DOHH2 (cell line): ENCODE measurements around the gene AGXT.

Source experiments
- H3F3A ChIP-seq: fragments of 200-600 bp; sonication (generic), shearing (Covaris generic); 2 replicates; pipeline ENCODE4 v1.6.0; 2016; ENCODE audit warnings: antibody characterized with exemption, mild to moderate bottlenecking; ENCODE audit not compliant: control insufficient read depth, insufficient read depth
- H3K27ac ChIP-seq: fragments of 200-600 bp; sonication (generic); 2 replicates; pipeline ENCODE4 v1.5.1; 2014; ENCODE audit warnings: low read depth, mild to moderate bottlenecking, low read length, moderate library complexity
- H3K27me3 ChIP-seq: fragments of 200-600 bp; sonication (generic); 2 replicates; pipeline ENCODE4 v1.6.1; 2014; ENCODE audit warnings: mild to moderate bottlenecking, low read length, mixed read lengths; ENCODE audit not compliant: control insufficient read depth
- H3K36me3 ChIP-seq: fragments of 200-600 bp; sonication (generic); 2 replicates; pipeline ENCODE4 v1.6.1; 2014; ENCODE audit warnings: mild to moderate bottlenecking, low read length, moderate library complexity, mixed read lengths; ENCODE audit not compliant: control insufficient read depth
- H3K4me1 ChIP-seq: fragments of 200-600 bp; sonication (generic); 2 replicates; pipeline ENCODE4 v1.6.1; 2014; ENCODE audit warnings: mild to moderate bottlenecking, low read length, mixed read lengths; ENCODE audit not compliant: control insufficient read depth
- H3K4me2 ChIP-seq: fragments of 200-600 bp; sonication (generic); 2 replicates; pipeline ENCODE4 v1.6.0; 2014; ENCODE audit warnings: mild to moderate bottlenecking, low read length, moderate library complexity
- H3K4me3 ChIP-seq: fragments of 200-600 bp; sonication (generic); 2 replicates; pipeline ENCODE4 v1.5.1; 2014; ENCODE audit warnings: mild to moderate bottlenecking, low read length, mixed read lengths
- H3K79me2 ChIP-seq: fragments of 200-600 bp; sonication (generic); 2 replicates; pipeline ENCODE4 v1.6.1; 2014; ENCODE audit warnings: mild to moderate bottlenecking, low read length, mixed read lengths; ENCODE audit not compliant: control insufficient read depth
- H3K9me2 ChIP-seq: fragments of 200-600 bp; sonication (generic); replicated peaks from 2 replicates; pipeline ENCODE4 v1.6.1; 2014; ENCODE audit warnings: mild to moderate bottlenecking, low read length, mixed read lengths; ENCODE audit not compliant: control insufficient read depth
- H3K9me3 ChIP-seq: fragments of 200-600 bp; sonication (generic); 2 replicates; pipeline ENCODE4 v1.6.1; 2014; ENCODE audit warnings: antibody characterized with exemption, low read length, mixed read lengths; ENCODE audit not compliant: control insufficient read depth, insufficient read depth
- H4K20me1 ChIP-seq: fragments of 200-600 bp; sonication (generic); 2 replicates; pipeline ENCODE4 v1.6.0; 2014; ENCODE audit warnings: low read depth, mild to moderate bottlenecking, antibody characterized with exemption, low read length, moderate library complexity; ENCODE audit not compliant: control insufficient read depth, insufficient read depth
- CTCF ChIP-seq: fragments of 200-600 bp; sonication (generic); IDR thresholded peaks from one replicate; pipeline ENCODE4 v1.5.1; 2014; ENCODE audit warnings: antibody characterized with exemption, mild to moderate bottlenecking, low read depth, low read length; ENCODE audit not compliant: poor library complexity, severe bottlenecking
- EZH2phosphoT487 ChIP-seq: fragments of 200-600 bp; sonication (generic); IDR thresholded peaks from 2 replicates; pipeline ENCODE4 v1.6.1; 2017; ENCODE audit warnings: borderline replicate concordance, mild to moderate bottlenecking, antibody characterized with exemption, low read length, moderate library complexity, mixed read lengths

Gene AGXT

GRCh38 chr2:240873805-240874714 is 5.4 kb downstream of the AGXT start:
- no peaks in the 10 kb centered on the region for H3K4me1 ChIP-seq
- H3K4me3 ChIP-seq: no peak overlapping the region
- H3K36me3 ChIP-seq: no peaks in the 10 kb centered on the region
- no peaks in the 10 kb centered on the region for H4K20me1 ChIP-seq
- H3K4me2 ChIP-seq: no peak overlapping the region
- H3K79me2 ChIP-seq: no peaks in the 10 kb centered on the region
- H3K27ac ChIP-seq: no peak overlapping the region
- no peaks in the 10 kb centered on the region for H3K27me3 ChIP-seq
- no peaks in the 10 kb centered on the region for H3K9me2 ChIP-seq
- H3F3A ChIP-seq: no peaks in the 10 kb centered on the region
- H3K9me3 ChIP-seq: no peaks in the 10 kb centered on the region
- TF ChIP-seq CTCF (no peak), EZH2phosphoT487 (no peak)

- H3K27ac ChIP-seq: no peak overlapping the region
- no peaks in the 10 kb centered on the region for H3K79me2 ChIP-seq
- H3K36me3 ChIP-seq: no peaks in the 10 kb centered on the region
- H3K4me3 ChIP-seq: no peak overlapping the region
- no peaks in the 10 kb centered on the region for H4K20me1 ChIP-seq
- no peaks in the 10 kb centered on the region for H3K27me3 ChIP-seq
- H3F3A ChIP-seq: no peaks in the 10 kb centered on the region
- H3K4me2 ChIP-seq: no peak overlapping the region
- H3K4me1 ChIP-seq: no peaks in the 10 kb centered on the region
- H3K9me2 ChIP-seq: no peaks in the 10 kb centered on the region
- H3K9me3 ChIP-seq: no peaks in the 10 kb centered on the region
- TF ChIP-seq EZH2phosphoT487 (no peak), CTCF (no peak)
Observed at GRCh38 chr2:240874715-240875227, 6.1 kb downstream of the AGXT start.

- TF ChIP-seq CTCF (no peak), EZH2phosphoT487 (no peak)
- H3F3A ChIP-seq: no peaks in the 10 kb centered on the region
- H3K36me3 ChIP-seq: no peaks in the 10 kb centered on the region
Observed at GRCh38 chr2:240875228-240876034, 6.8 kb downstream of the AGXT start.

More at GRCh38 chr2:240875228-240876034, 6.8 kb downstream of the AGXT start:
- no peak overlapping the region for H3K4me3 ChIP-seq
- no peaks in the 10 kb centered on the region for H3K79me2 ChIP-seq
- H3K4me1 ChIP-seq: no peaks in the 10 kb centered on the region
- no peak overlapping the region for H3K27ac ChIP-seq
- H3K9me3 ChIP-seq: no peaks in the 10 kb centered on the region
- no peak overlapping the region for H3K4me2 ChIP-seq
- no peaks in the 10 kb centered on the region for H3K27me3 ChIP-seq
- H3K9me2 ChIP-seq: no peaks in the 10 kb centered on the region
- no peaks in the 10 kb centered on the region for H4K20me1 ChIP-seq
